SH-SY5Y (cell line): Measurements from ENCODE around the gene PVALB.

Experiments
- GATA2 ChIP-seq: IDR thresholded peaks from 2 replicates; pipeline ENCODE4 v1.6.1; 2011; ENCODE audit warnings: mild to moderate bottlenecking, low read depth, low read length
- GATA3 ChIP-seq: IDR thresholded peaks from 2 replicates; pipeline ENCODE4 v1.6.1; 2011; ENCODE audit warnings: low read depth, mild to moderate bottlenecking, low read length, moderate library complexity

PVALB gene, protein sequence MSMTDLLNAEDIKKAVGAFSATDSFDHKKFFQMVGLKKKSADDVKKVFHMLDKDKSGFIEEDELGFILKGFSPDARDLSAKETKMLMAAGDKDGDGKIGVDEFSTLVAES

DNA sequence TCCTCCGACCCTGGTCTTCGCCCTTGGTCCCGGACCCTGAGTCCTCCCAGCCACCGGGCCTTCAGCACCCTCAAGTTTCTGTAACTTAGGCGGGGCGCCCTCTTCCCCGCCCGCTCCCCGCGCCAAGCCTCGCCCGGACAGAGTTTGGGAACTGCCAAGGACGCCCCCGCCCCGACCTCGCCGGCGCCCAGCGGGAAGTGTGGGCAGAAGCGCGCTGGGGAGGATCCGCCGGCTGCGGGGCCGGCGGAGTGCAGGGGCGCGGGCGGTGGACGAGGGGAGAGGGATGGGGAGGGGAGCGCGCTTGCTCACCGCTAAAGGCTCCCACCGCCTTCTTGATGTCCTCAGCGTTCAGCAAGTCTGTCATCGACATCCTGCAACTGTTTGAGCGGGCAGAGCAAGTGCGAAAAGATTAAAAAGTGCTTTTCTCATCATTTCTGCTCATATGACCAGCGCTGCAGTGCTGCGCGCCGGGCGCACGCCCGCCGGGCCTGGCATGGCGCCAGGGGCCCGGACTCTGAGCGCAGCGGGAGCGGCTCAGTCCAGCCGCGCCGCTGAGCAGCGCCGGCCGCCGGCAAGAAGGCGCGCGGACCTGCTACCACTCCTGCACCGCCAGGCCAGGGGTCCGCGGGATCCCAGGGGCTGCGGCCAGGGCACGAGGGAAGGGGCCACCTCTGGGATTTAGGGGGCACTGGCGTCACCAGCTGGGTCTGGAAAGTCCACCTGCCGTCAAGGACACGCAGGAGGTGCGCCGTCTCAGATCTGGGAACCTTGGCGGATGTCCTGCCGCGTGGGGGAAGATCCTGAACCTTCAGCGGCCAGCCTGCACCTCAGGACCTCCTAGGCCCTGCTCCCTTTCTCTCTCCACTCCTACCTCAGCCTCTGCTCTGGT is at the start of gene PVALB:
Gene PVALB, minus strand, starts transcription at position 400 of the 889 bp plus-strand sequence. Its CDS starts 30 bp downstream, at position 370.
- TF ChIP-seq GATA3 (no peak), GATA2 (no peak)

- TF ChIP-seq GATA3: no peak
- no peak for TF ChIP-seq GATA2
These were observed 48.5 kb upstream of the PVALB start for GRCh38 chr22:36865346-36865745.

GRCh38 chr22:36864454-36865215 is 47.8 kb upstream of the PVALB start:
- no peak for TF ChIP-seq GATA3
- no peak for TF ChIP-seq GATA2

DNA sequence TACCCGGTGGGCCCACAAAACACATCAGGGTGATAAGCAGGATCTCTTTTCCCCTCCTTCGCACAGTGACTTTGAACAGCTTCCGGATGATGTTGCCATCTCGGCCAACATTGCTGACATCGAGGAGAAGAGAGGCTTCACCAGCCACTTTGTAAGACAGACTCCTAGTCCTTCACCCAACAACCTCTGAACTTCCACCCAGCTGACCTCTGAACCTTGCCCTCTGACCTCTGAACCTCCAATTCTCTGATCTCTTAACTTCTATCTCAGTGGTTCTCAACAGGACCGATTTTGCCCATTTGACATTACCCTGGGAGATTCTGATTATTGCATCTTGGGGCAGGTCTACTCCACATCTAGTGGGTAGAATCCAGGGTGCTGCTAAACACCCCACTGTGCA is 47.1 kb upstream of the PVALB start:
- TF ChIP-seq GATA3: no peak
- no peak for TF ChIP-seq GATA2

DNA sequence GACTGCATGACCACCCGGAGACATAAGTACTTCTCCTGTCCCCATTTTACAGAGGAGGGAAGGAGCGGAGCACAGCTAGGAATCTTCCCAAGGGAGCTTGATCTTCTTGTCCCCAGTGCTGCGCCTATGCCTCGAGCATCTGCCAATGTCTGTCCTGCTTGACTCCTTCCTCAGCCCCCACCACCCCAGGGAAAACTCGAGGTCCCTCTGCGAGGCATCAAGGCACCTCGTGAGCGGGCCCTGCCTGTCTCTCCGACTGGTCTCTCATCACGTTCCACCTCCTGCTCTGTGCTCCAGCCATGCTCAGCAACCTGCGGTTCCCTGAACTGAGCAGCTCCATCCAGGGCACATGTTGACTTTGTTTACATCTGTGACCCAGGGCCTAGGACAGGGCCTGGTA is 46.4 kb upstream of the PVALB start:
- TF ChIP-seq GATA2: no peak
- TF ChIP-seq GATA3: no peak

- TF ChIP-seq GATA3 (no peak), GATA2 (no peak)
These were observed 45.7 kb upstream of the PVALB start for GRCh38 chr22:36862251-36863242.

GRCh38 chr22:36860821-36861659 is 44.2 kb upstream of the PVALB start, which contains the start of gene NCF4:
Gene NCF4 (plus strand): TSS chr22:36861006. CDS start chr22:36861172, 166 bp downstream.
- TF ChIP-seq GATA3 (no peak), GATA2 (no peak)

- TF ChIP-seq GATA3: no peak
- TF ChIP-seq GATA2: no peak
These were observed 43.6 kb upstream of the PVALB start for GRCh38 chr22:36860438-36860820.

DNA sequence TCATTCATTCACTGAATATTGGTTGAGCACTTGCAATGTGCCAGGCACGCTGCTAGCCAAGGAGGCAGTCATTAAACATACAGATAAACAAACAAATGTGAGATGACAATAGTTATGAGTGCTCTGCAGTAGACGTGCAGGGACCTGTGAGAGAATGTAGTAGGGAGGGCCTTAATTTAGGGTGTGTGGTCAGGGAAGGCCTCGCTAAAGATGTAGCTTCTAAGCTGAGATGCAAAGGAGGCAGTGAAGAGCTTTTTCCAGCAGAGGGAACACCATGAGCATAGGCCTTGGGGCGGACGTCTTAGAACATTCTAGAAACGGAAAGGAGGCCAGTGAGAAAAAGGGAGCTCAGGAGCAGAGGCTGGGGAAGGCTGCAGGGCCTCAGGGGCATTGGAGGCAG is 43.2 kb upstream of the PVALB start:
- TF ChIP-seq GATA2 (no peak), GATA3 (no peak)

DNA sequence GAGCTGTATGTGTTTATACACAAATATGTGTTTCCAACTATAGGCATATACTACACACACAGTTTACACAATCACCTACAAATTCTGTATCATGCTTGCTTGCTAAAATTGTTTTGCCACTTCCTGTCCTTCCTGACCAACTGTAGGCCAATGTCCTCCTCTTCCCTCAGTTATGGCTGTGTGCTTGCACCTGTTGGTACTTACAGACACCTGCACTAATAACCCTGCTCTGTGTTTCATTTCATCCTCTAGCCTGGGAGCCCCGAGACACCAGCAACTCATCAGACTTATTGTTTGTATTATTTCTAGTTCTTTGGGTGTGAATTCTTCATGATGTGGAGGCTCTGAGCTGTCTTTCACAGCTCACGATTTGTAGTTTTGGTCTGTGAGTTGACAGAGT is 42.1 kb upstream of the PVALB start:
- no peak for TF ChIP-seq GATA3
- TF ChIP-seq GATA2: no peak

GRCh38 chr22:36858156-36858555 is 41.3 kb upstream of the PVALB start:
- TF ChIP-seq GATA3: no peak

GRCh38 chr22:36856792-36857135 is 39.9 kb upstream of the PVALB start:
- TF ChIP-seq GATA2 (no peak), GATA3 (no peak)
